Common myeloid progenitor, CD34-positive (primary cell): ENCODE results near the gene RBM18.

Experiments used
- CTCF ChIA-PET: fragments of 350-600 bp; sonication (Branson Sonifier 250); formaldehyde crosslinking; loops from one replicate; lab custom pipeline; 2021; ENCODE audit warnings: antibody characterized with exemption; lab: Charles Lee
- POLR2A ChIA-PET: fragments of 350-600 bp; sonication (Branson Sonifier 250); formaldehyde crosslinking; loops from one replicate; lab custom pipeline; 2021; ENCODE audit warnings: antibody characterized with exemption; lab: Charles Lee
- DNase-seq, 3 donors: peaks; one replicate each; pipeline versions ENCODE4 v3.0.0 to v3.0.0-alpha.2; 2013
- H3K27ac ChIP-seq, 2 experiments: 1 replicate in 1 of 2; 2 replicates in 1 of 2; pipeline ENCODE4 v1.7.0; 2013; ENCODE audit warnings: inconsistent platforms in 2 of 2, low read length in 2 of 2, mild to moderate bottlenecking in 2 of 2, low read depth in 1 of 2, moderate library complexity in 1 of 2; ENCODE audit not compliant: severe bottlenecking in 2 of 2, insufficient read depth in 1 of 2, poor library complexity in 1 of 2
- H3K27me3 ChIP-seq, 5 experiments: replicated peaks in 2 of 5; 1 replicate in 3 of 5; 2 replicates in 2 of 5; pipeline versions ENCODE4 v1.6.1 to v1.7.0; 2013; ENCODE audit warnings: low read length in 4 of 5, mild to moderate bottlenecking in 2 of 5, moderate library complexity in 2 of 5, inconsistent platforms in 1 of 5; ENCODE audit not compliant: insufficient read depth in 5 of 5, control insufficient read depth in 4 of 5
- H3K36me3 ChIP-seq, 4 experiments: 1 replicate in 2 of 4; 2 replicates in 2 of 4; pipeline versions ENCODE4 v1.6.1 to v1.7.0; 2013; ENCODE audit warnings: low read length in 3 of 4, control low read depth in 1 of 4, mild to moderate bottlenecking in 1 of 4; ENCODE audit not compliant: control insufficient read depth in 4 of 4, insufficient read depth in 4 of 4
- H3K4me1 ChIP-seq, 4 experiments: 1 replicate in 3 of 4; 2 replicates in 1 of 4; pipeline versions ENCODE4 v1.6.1 to v1.7.1; 2013; ENCODE audit warnings: low read length in 3 of 4, mild to moderate bottlenecking in 3 of 4, control low read depth in 1 of 4, inconsistent platforms in 1 of 4, moderate library complexity in 1 of 4; ENCODE audit not compliant: control insufficient read depth in 4 of 4, insufficient read depth in 4 of 4; ENCODE audit errors: control extremely low read depth in 1 of 4
- H3K4me3 ChIP-seq, 7 experiments: 1 replicate in 4 of 7; 2 replicates in 3 of 7; pipeline versions ENCODE4 v1.5.1 to v1.7.0; 2013; ENCODE audit warnings: mild to moderate bottlenecking in 7 of 7, low read length in 6 of 7, moderate library complexity in 6 of 7, inconsistent platforms in 2 of 7, low read depth in 2 of 7, control low read depth in 1 of 7; ENCODE audit not compliant: insufficient read depth in 4 of 7, control insufficient read depth in 1 of 7; ENCODE audit errors: extremely low read depth in 1 of 7
- H3K9me3 ChIP-seq, 5 experiments: 1 replicate in 4 of 5; 2 replicates in 1 of 5; pipeline versions ENCODE4 v1.6.1 to v1.7.1; 2013; ENCODE audit warnings: low read length in 4 of 5, mild to moderate bottlenecking in 2 of 5, inconsistent platforms in 1 of 5, low read depth in 1 of 5, moderate library complexity in 1 of 5; ENCODE audit not compliant: control insufficient read depth in 4 of 5, insufficient read depth in 2 of 5; ENCODE audit errors: control extremely low read depth in 1 of 5
- WGBS: methylation state at CpG from one replicate; pipeline ENCODE4 v1.1.5; 2013; ENCODE audit not compliant: insufficient coverage; 5-methylcytosine and 5-hydroxymethylcytosine counted together

The RBM18 gene

GRCh38 chr9:122297512-122297911 lies 32.9 kb upstream of the RBM18 start:
- Histone ChIP-seq H3K4me1 (peaks cover 0 to 4% (median 0%) of the 10 kb centered on the region in 4 experiments), H3K27ac (no peak overlapping the region), H3K27me3 (no peaks in the 10 kb centered on the region), H3K4me3 (no peak overlapping the region), H3K9me3 (no peaks in the 10 kb centered on the region), H3K36me3 (peaks cover 6 to 80% (median 29%) of the 10 kb centered on the region in 4 experiments)
- ChIA-PET POLR2A (no interaction called here), CTCF (no interaction called here)
- 91% methylated on average over 1 of the region's 3 CpGs for whole genome bisulfite sequencing
- DNase-seq, result no peak

DNA sequence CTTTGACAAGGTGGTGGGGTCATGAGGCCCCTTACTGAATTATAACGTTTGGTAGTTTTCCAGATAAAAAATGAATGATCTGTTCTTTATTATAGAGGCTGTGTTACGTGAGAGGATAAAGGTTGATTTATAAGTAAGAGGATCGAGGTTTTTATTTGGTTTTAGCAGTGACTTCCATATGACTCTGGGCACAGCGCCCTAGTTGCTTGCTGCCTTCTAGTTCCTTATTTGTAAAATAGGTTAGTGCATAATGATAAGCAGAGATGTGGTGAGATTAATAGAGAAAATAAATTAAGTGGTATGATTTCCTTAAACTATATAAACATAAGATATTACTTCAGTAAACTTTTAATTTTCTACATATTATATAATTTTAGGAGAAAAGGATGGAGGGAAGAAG lies 29.9 kb upstream of the RBM18 start:
- POLR2A ChIA-PET, result no interaction called here
- Histone ChIP-seq H3K36me3 (peaks cover 6 to 78% (median 34%) of the 10 kb centered on the region in 4 experiments), H3K9me3 (no peaks in the 10 kb centered on the region)

DNA sequence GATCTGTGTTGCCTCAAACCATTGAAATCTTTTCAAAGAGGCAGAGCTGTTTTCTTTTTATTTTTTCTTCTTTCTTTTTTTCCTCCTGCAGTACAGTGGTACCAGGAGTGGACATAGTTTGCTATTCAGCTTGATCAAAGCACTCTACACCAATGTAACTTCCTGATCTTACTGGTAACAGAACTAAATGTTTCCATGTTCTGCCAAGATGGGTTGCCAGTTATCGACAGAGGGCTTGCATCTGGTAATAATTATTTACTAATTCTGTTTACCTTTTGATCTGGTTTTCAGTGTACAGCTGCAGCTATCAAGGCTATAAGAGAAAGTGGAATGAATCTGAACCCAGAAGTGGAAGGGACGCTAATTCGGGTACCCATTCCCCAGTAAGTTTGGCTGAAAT lies 26.8 kb upstream of the RBM18 start:
- H3K27me3 ChIP-seq, result no peaks in the 10 kb centered on the region
- no peak overlapping the region for H3K4me3 ChIP-seq
- no peak overlapping the region for H3K27ac ChIP-seq
- WGBS, result 93% methylated on average over 2 of the region's 3 CpGs
- no peaks in the 10 kb centered on the region for H3K9me3 ChIP-seq
- H3K4me1 ChIP-seq, result no peaks in the 10 kb centered on the region
- CTCF ChIA-PET, result interaction anchor here (1.0 kb wide), 1 partner anchor 23 kb away, joined by 3 read pairs; no protein-coding TSS in a partner anchor
- peaks cover 14 to 80% (median 48%) of the 10 kb centered on the region in 4 experiments for H3K36me3 ChIP-seq
- DNase-seq, result no peak
- POLR2A ChIA-PET, result no interaction called here

More for the DNA sequence above, 29.9 kb upstream of the RBM18 start:
- Histone ChIP-seq H3K27me3 (no peaks in the 10 kb centered on the region), H3K4me3 (no peak overlapping the region), H3K4me1 (peaks cover 0 to 4% (median 0%) of the 10 kb centered on the region in 4 experiments), H3K27ac (no peak overlapping the region)
- WGBS, result 23% methylated on average over 3 of the region's 4 CpGs
- CTCF ChIA-PET, result interaction anchor here (1.0 kb wide), 1 partner anchor 12 kb away, joined by 3 read pairs; no protein-coding TSS in a partner anchor
- peak in 2 of 3 donors; percentile 33 to 52 for DNase-seq

DNA sequence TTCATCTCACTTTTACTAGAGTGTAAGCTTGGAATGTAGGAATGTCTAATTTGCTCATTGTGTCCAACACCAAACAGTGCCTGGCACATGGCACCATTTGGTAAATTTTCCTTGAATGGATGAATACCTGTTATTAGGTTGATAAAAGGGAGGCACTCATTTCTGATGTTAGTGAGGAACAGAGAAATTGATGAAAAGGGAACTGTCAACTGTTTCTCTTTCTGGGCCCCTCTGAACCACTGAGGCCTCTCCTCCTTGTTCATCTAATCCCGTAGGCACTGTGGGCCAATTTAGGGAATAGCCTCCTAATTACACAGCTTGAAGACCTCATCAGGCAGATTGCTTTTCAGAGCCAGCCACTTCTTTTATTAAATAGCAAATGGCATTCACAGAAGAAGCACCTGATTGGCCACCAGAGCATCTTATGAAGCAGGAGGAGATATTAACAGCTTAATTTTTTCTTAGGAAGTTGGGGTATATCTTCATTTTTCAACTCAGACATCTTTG lies 22.6 kb upstream of the RBM18 start:
- no peak overlapping the region for H3K27ac ChIP-seq
- ChIA-PET POLR2A (no interaction called here), CTCF (interaction anchor here (0.7 to 2.1 kb wide), 2 partner anchors 9 to 11 kb away, joined by 3 to 9 read pairs; no protein-coding TSS in a partner anchor)
- 100% methylated on average over 1 of the region's 1 CpG for WGBS
- DNase-seq, result no peak
- no peak overlapping the region for H3K4me3 ChIP-seq
- H3K9me3 ChIP-seq, result no peaks in the 10 kb centered on the region
- H3K36me3 ChIP-seq, result peaks cover 13 to 82% (median 51%) of the 10 kb centered on the region in 4 experiments
- H3K4me1 ChIP-seq, result no peaks in the 10 kb centered on the region
- no peaks in the 10 kb centered on the region for H3K27me3 ChIP-seq

DNA sequence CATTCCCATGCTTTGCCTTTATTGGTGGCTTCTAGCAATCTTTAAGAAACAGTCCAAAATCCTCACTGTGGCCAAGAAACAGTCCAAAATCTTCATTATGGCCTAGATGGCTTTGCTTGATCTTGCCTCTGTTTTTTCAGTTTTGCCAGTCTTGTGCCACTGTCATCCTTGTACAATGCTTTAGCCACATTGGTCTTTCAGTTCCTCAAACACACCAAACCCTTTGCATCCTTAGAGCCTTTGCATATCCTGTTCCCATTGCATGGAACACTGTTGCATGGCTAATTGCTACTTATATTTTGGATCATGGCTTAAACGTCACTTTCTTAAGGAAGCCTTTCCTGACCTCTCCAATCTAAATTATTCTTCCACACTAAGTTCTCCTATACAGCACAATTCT lies 22.1 kb upstream of the RBM18 start:
- Histone ChIP-seq H3K4me3 (no peak overlapping the region), H3K4me1 (no peaks in the 10 kb centered on the region), H3K27ac (no peak overlapping the region), H3K36me3 (peaks cover 15 to 82% (median 48%) of the 10 kb centered on the region in 4 experiments), H3K9me3 (no peaks in the 10 kb centered on the region), H3K27me3 (no peaks in the 10 kb centered on the region)
- DNase-seq, result no peak
- POLR2A ChIA-PET, result no interaction called here
- WGBS, result no CpG with 5 or more reads among the region's 1 CpG
- CTCF ChIA-PET, result interaction anchor here (1.0 to 2.1 kb wide), 2 partner anchors 10 to 63 kb away, joined by 4 to 9 read pairs; no protein-coding TSS in a partner anchor

- Histone ChIP-seq H3K4me1 (no peaks in the 10 kb centered on the region), H3K27ac (no peak overlapping the region), H3K27me3 (no peaks in the 10 kb centered on the region), H3K36me3 (peaks cover 11 to 59% (median 34%) of the 10 kb centered on the region in 4 experiments), H3K9me3 (peaks cover 0 to 9% (median 5%) of the 10 kb centered on the region in 5 experiments), H3K4me3 (no peak overlapping the region)
- ChIA-PET POLR2A (no interaction called here), CTCF (interaction anchor here (1.0 kb wide), 1 partner anchor 8 kb away, joined by 5 read pairs; no protein-coding TSS in a partner anchor)
- 100% methylated on average over 4 of the region's 5 CpGs for WGBS
- no peak for DNase-seq
Measured at GRCh38 chr9:122281368-122281767, 16.7 kb upstream of the RBM18 start.

- Histone ChIP-seq H3K4me3 (no peak overlapping the region), H3K27me3 (no peaks in the 10 kb centered on the region), H3K36me3 (peaks cover 10 to 46% (median 31%) of the 10 kb centered on the region in 4 experiments), H3K27ac (no peak overlapping the region), H3K9me3 (peaks cover 0 to 9% (median 5%) of the 10 kb centered on the region in 5 experiments), H3K4me1 (no peaks in the 10 kb centered on the region)
- ChIA-PET POLR2A (no interaction called here), CTCF (interaction anchor here (1.3 to 1.9 kb wide), 4 partner anchors 9 to 62 kb away, joined by 3 to 9 read pairs (median 3); partner anchors contain the start of genes MRRF and RBM18)
- no peak for DNase-seq
- WGBS, result 100% methylated on average over 6 of the region's 10 CpGs
Measured at GRCh38 chr9:122277285-122277897, 12.8 kb upstream of the RBM18 start.
